ENCODE measurements around the gene SLC7A1. TPM values are rescaled to one million over a fixed set of nuclear protein-coding genes. Genes with fewer than 3 reads are reported as not detected.

Gene SLC7A1
- total and polyA plus RNA-seq, 4 donors, result 0.90 to 22.6 (median 1.4) TPM

- H3K27ac ChIP-seq (ENCODE audit: low read depth in 1 of 2, low read length in 2 of 2), result no peak overlapping the region
- H3K4me1 ChIP-seq (ENCODE audit: control insufficient read depth in 4 of 4, insufficient read depth in 4 of 4, low read length in 3 of 4), result peaks cover 0 to 3% (median 0%) of the 10 kb centered on the region in 4 donors
- no peaks in the 10 kb centered on the region for H3K9me3 ChIP-seq (ENCODE audit: control insufficient read depth in 4 of 4, low read length in 3 of 4)
- TF ChIP-seq YY1 (IDR thresholded peaks at IDR 0.05) (no peak), HNF4A (conservative IDR thresholded peaks at IDR 0.05) (no peak), TAF1 (conservative IDR thresholded peaks at IDR 0.05) (no peak), RAD21 (IDR thresholded peaks at IDR 0.05) (no peak), NR2F2 (IDR thresholded peaks at IDR 0.05) (no peak), GABPA (IDR thresholded peaks at IDR 0.05 in 1 of 2, conservative IDR thresholded peaks at IDR 0.05 in 1 of 2) (no peak), ATF3 (IDR thresholded peaks at IDR 0.05) (no peak), JUND (IDR thresholded peaks at IDR 0.05) (no peak), REST (IDR thresholded peaks at IDR 0.05) (no peak)
- TF ChIP-seq, protein P1, sequence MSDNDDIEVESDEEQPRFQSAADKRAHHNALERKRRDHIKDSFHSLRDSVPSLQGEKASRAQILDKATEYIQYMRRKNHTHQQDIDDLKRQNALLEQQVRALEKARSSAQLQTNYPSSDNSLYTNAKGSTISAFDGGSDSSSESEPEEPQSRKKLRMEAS (IDR thresholded peaks at IDR 0.05), result no peak
- TF ChIP-seq, protein P2, sequence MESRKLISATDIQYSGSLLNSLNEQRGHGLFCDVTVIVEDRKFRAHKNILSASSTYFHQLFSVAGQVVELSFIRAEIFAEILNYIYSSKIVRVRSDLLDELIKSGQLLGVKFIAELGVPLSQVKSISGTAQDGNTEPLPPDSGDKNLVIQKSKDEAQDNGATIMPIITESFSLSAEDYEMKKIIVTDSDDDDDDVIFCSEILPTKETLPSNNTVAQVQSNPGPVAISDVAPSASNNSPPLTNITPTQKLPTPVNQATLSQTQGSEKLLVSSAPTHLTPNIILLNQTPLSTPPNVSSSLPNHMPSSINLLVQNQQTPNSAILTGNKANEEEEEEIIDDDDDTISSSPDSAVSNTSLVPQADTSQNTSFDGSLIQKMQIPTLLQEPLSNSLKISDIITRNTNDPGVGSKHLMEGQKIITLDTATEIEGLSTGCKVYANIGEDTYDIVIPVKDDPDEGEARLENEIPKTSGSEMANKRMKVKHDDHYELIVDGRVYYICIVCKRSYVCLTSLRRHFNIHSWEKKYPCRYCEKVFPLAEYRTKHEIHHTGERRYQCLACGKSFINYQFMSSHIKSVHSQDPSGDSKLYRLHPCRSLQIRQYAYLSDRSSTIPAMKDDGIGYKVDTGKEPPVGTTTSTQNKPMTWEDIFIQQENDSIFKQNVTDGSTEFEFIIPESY (IDR thresholded peaks at IDR 0.05), result no peak
- H3K4me3 ChIP-seq (ENCODE audit: low read depth in 1 of 3, low read length in 3 of 3), result no peak overlapping the region
- no peak overlapping the region for H3K9ac ChIP-seq (ENCODE audit: low read depth in 1 of 2, low read length in 2 of 2)
- no peak for DNase-seq (ENCODE audit: low spot score)
- peaks cover 0 to 2% (median under 1%) of the 10 kb centered on the region in 4 donors for H3K36me3 ChIP-seq (ENCODE audit: control insufficient read depth in 4 of 4, insufficient read depth in 3 of 4, low read depth in 1 of 4, low read length in 3 of 4)
- no peaks in the 10 kb centered on the region for H3K27me3 ChIP-seq (ENCODE audit: control insufficient read depth in 4 of 4, insufficient read depth in 4 of 4, low read length in 3 of 4)
- 95% methylated on average over 4 of the region's 4 CpGs for WGBS
Measured at GRCh38 chr13:29534083-29534482, 61.4 kb downstream of the SLC7A1 start.

DNA sequence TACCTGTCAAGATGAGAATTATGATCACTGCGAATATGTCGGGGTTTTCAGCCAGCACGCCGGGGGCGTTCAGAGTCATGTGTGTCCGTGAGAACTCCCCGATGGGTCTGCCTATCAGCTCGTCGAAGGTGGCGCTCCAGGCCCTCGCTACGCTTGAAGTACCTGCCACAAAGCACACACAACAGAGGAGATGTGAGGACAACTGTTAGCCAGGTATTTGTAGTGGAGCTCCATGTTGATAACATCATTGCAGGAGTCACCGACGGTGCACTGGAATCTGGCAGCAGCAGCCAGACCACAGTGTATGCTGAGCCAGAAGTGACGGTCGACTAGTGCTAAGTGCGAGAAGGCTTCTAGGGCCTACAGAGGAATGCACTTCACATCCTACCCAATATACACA, 62.7 kb downstream of the SLC7A1 start:
- H3K36me3 ChIP-seq (ENCODE audit: control insufficient read depth in 4 of 4, insufficient read depth in 3 of 4, low read depth in 1 of 4, low read length in 3 of 4), result peaks cover 0 to 2% (median under 1%) of the 10 kb centered on the region in 4 donors
- no peaks in the 10 kb centered on the region for H3K4me1 ChIP-seq (ENCODE audit: control insufficient read depth in 4 of 4, insufficient read depth in 4 of 4, low read length in 3 of 4)
- no peak for DNase-seq (ENCODE audit: low spot score)
- no peak overlapping the region for H3K9ac ChIP-seq (ENCODE audit: low read depth in 1 of 2, low read length in 2 of 2)
- WGBS, result 92% methylated on average over 17 of the region's 17 CpGs
- no peaks in the 10 kb centered on the region for H3K27me3 ChIP-seq (ENCODE audit: control insufficient read depth in 4 of 4, insufficient read depth in 4 of 4, low read length in 3 of 4)
- H3K27ac ChIP-seq (ENCODE audit: low read depth in 1 of 2, low read length in 2 of 2), result no peak overlapping the region
- H3K9me3 ChIP-seq (ENCODE audit: control insufficient read depth in 4 of 4, low read length in 3 of 4), result no peaks in the 10 kb centered on the region
- no peak overlapping the region for H3K4me3 ChIP-seq (ENCODE audit: low read depth in 1 of 3, low read length in 3 of 3)
- TF ChIP-seq REST (IDR thresholded peaks at IDR 0.05) (no peak), FOXA2 (IDR thresholded peaks at IDR 0.05) (no peak), JUND (IDR thresholded peaks at IDR 0.05) (no peak), EGR1 (IDR thresholded peaks at IDR 0.05; ENCODE audit: low read depth in 2 of 2) (no peak), HNF4A (conservative IDR thresholded peaks at IDR 0.05) (no peak), GABPA (IDR thresholded peaks at IDR 0.05 in 1 of 2, conservative IDR thresholded peaks at IDR 0.05 in 1 of 2) (no peak), TAF1 (conservative IDR thresholded peaks at IDR 0.05) (no peak), ATF3 (IDR thresholded peaks at IDR 0.05) (no peak), FOXA1 (IDR thresholded peaks at IDR 0.05) (no peak), CTCF (IDR thresholded peaks at IDR 0.05; ENCODE audit: low read depth, low read length, missing input control) (no peak), RXRA (IDR thresholded peaks at IDR 0.05) (no peak), RAD21 (IDR thresholded peaks at IDR 0.05) (no peak), HNF4G (IDR thresholded peaks at IDR 0.05) (no peak), YY1 (IDR thresholded peaks at IDR 0.05) (no peak)
- TF ChIP-seq, protein P1 (IDR thresholded peaks at IDR 0.05), result no peak
